HCT116 (cell line): ENCODE data around the gene MYO16. TPM values are rescaled to one million over a fixed set of nuclear protein-coding genes. Genes with fewer than 3 reads are reported as not detected.

Experiments
- ATAC-seq: fragments of 200-7000 bp; cut with Tn5 transposase; 2 replicates; pipeline ENCODE4 v1.9.1; 2020; ENCODE audit warnings: mild to moderate bottlenecking, moderate library complexity
- BruUV-seq: library from RNA; stranded (reverse); fragments of 400-500 nt; replicated peaks from 2 replicates; lab custom pipeline; 2021; lab: Mats Ljungman, UMichigan
- CTCF ChIA-PET: fragments of 300-600 bp; sonication (Branson Sonifier 250); formaldehyde crosslinking; loops from one replicate; lab custom pipeline; 2021; ENCODE audit warnings: antibody characterized with exemption; lab: Charles Lee
- POLR2A ChIA-PET: fragments of 300-600, 350-600 bp; sonication (Branson Sonifier 250); formaldehyde crosslinking; loops from one replicate; lab custom pipeline; 2021; ENCODE audit warnings: antibody characterized with exemption; lab: Charles Lee
- RAD21 ChIA-PET, 2 experiments: fragments of 300-600 bp; sonication (Branson Sonifier 250); formaldehyde crosslinking; loops; one replicate each; lab custom pipeline; 2023; ENCODE audit warnings: low total read pairs in 2 of 2; ENCODE audit not compliant: uncharacterized antibody in 2 of 2, unreplicated experiment in 2 of 2, low non-redundant PET in 1 of 2; lab: Charles Lee
- DNase-seq: peaks from one replicate; pipeline ENCODE4 v3.0.0-alpha.2; 2010; ENCODE audit warnings: low read depth, low spot score
- H2AFZ ChIP-seq: fragments of 200-600 bp; shearing (Covaris generic), sonication (generic); 2 replicates; pipeline ENCODE4 v1.6.1; 2017; ENCODE audit warnings: low read depth, mixed run types, mixed read lengths, antibody characterized with exemption, low read length; ENCODE audit not compliant: poor library complexity, severe bottlenecking
- H3K27ac ChIP-seq: 2 replicates; pipeline ENCODE4 v1.5.1; 2012; ENCODE audit warnings: low read depth, low read length
- H3K27me3 ChIP-seq: fragments of 200-600 bp; sonication (generic); 2 replicates; pipeline ENCODE4 v1.6.1; 2016; ENCODE audit warnings: mixed run types, low read length, mixed read lengths; ENCODE audit not compliant: insufficient read depth
- H3K36me3 ChIP-seq, 2 experiments: fragments of 200-500 bp in 1 of 2; fragments of 200-600 bp in 1 of 2; sonication (Bioruptor generic) in 1 of 2; sonication (generic) in 1 of 2; 2 replicates each; pipeline versions ENCODE4 v1.5.1 to v1.6.1; 2014 to 2016; ENCODE audit warnings: low read length in 2 of 2, inconsistent platforms in 1 of 2, mixed read lengths in 1 of 2, mixed run types in 1 of 2; ENCODE audit not compliant: insufficient read depth in 2 of 2, control insufficient read depth in 1 of 2
- H3K4me1 ChIP-seq, 2 experiments: fragments of 200-600 bp in 1 of 2; sonication (generic) in 1 of 2; 2 replicates each; pipeline versions ENCODE4 v1.5.1 to v1.6.1; 2012 to 2017; ENCODE audit warnings: low read length in 2 of 2, inconsistent platforms in 1 of 2, mild to moderate bottlenecking in 1 of 2, mixed read lengths in 1 of 2, mixed run types in 1 of 2, moderate library complexity in 1 of 2; ENCODE audit not compliant: insufficient read depth in 2 of 2, control insufficient read depth in 1 of 2
- H3K4me2 ChIP-seq: fragments of 200-600 bp; sonication (generic); 2 replicates; pipeline ENCODE4 v1.6.1; 2017; ENCODE audit warnings: mixed run types, low read length, mixed read lengths
- H3K4me3 ChIP-seq, 2 experiments: fragments of 200-600 bp in 1 of 2; sonication (generic) in 1 of 2; replicated peaks in 1 of 2; 2 replicates each; pipeline ENCODE4 v1.5.1; 2011 to 2016; ENCODE audit warnings: low read length in 2 of 2, control low read depth in 1 of 2, low read depth in 1 of 2, mild to moderate bottlenecking in 1 of 2, mixed read lengths in 1 of 2, mixed run types in 1 of 2
- H3K79me2 ChIP-seq: fragments of 200-600 bp; sonication (generic); 2 replicates; pipeline ENCODE4 v1.6.1; 2017; ENCODE audit warnings: mild to moderate bottlenecking, mixed run types, low read length, moderate library complexity, mixed read lengths; ENCODE audit not compliant: insufficient read depth
- H3K9ac ChIP-seq: fragments of 200-600 bp; sonication (generic); 2 replicates; pipeline ENCODE4 v1.6.1; 2016; ENCODE audit warnings: low read length, mixed read lengths
- H3K9me2 ChIP-seq: fragments of 200-600 bp; sonication (generic), shearing (Covaris generic); 2 replicates; pipeline ENCODE4 v1.6.1; 2017; ENCODE audit warnings: mixed run types, mild to moderate bottlenecking, moderate library complexity; ENCODE audit not compliant: insufficient read depth
- H3K9me3 ChIP-seq, 2 experiments: fragments of 200-500 bp in 1 of 2; fragments of 200-600 bp in 1 of 2; sonication (Bioruptor generic) in 1 of 2; sonication (generic) in 1 of 2; 2 replicates each; pipeline ENCODE4 v1.6.1; 2014 to 2017; ENCODE audit warnings: low read length in 2 of 2, mixed read lengths in 2 of 2, inconsistent platforms in 1 of 2, low read depth in 1 of 2, mild to moderate bottlenecking in 1 of 2, mixed run types in 1 of 2, moderate library complexity in 1 of 2; ENCODE audit not compliant: control insufficient read depth in 1 of 2, insufficient read depth in 1 of 2
- H4K20me1 ChIP-seq: fragments of 200-600 bp; sonication (generic), shearing (Covaris generic); 2 replicates; pipeline ENCODE4 v1.6.1; 2017; ENCODE audit warnings: mixed run types, mild to moderate bottlenecking, moderate library complexity; ENCODE audit not compliant: insufficient read depth
- CBX3 ChIP-seq: IDR thresholded peaks from 2 replicates; pipeline ENCODE4 v1.6.1; 2012; ENCODE audit warnings: low read depth
- CEBPB ChIP-seq: IDR thresholded peaks from 2 replicates; pipeline ENCODE4 v1.6.1; 2012; ENCODE audit warnings: low read depth
- EZH2 ChIP-seq: fragments of 200-600 bp; sonication (generic); IDR thresholded peaks from 2 replicates; pipeline ENCODE4 v1.6.1; 2017; ENCODE audit warnings: antibody characterized with exemption, mixed run types
- JUND ChIP-seq: IDR thresholded peaks from 2 replicates; pipeline ENCODE4 v1.6.1; 2012
- SIN3A ChIP-seq: IDR thresholded peaks from 2 replicates; pipeline ENCODE4 v1.6.1; 2012; ENCODE audit warnings: low read depth
- SP1 ChIP-seq: IDR thresholded peaks from 2 replicates; pipeline ENCODE4 v1.6.1; 2012; ENCODE audit warnings: low read depth
- YY1 ChIP-seq: IDR thresholded peaks from 2 replicates; pipeline ENCODE4 v1.6.1; 2011; ENCODE audit warnings: low read length, low read depth, moderate library complexity, mild to moderate bottlenecking; ENCODE audit not compliant: insufficient replicate concordance; ENCODE audit errors: extremely low read depth
- ZNF274 ChIP-seq: fragments of 200-500 bp; sonication (Bioruptor generic); IDR thresholded peaks from 2 replicates; pipeline ENCODE4 v1.6.1; 2014; ENCODE audit warnings: mild to moderate bottlenecking, low read depth, low read length, inconsistent platforms
- intact Hi-C: fragments of 100-400 bp; cut with micrococcal nuclease; formaldehyde crosslinking; loops from 2 replicates; pipeline ENCODE4 v1.10.0; 2022
- total RNA-seq: library from RNA; stranded (reverse); gene quantifications from one replicate; pipeline ENCODE4 v1.2.1, GENCODE V29; 2021; ENCODE audit not compliant: unreplicated experiment
- TF ChIP-seq, protein P1 (sequence below), 3 experiments: fragments of 200-600 bp in 1 of 3; sonication (generic) in 1 of 3; IDR thresholded peaks in 2 of 3; conservative IDR thresholded peaks in 1 of 3; 2 replicates each; pipeline ENCODE4 v1.5.1; 2012 to 2017; ENCODE audit warnings: low read depth in 2 of 3, low read length in 2 of 3, antibody characterized with exemption in 1 of 3, borderline replicate concordance in 1 of 3, control low read depth in 1 of 3, mild to moderate bottlenecking in 1 of 3, mixed read lengths in 1 of 3, mixed run types in 1 of 3, moderate library complexity in 1 of 3; ENCODE audit not compliant: insufficient read depth in 1 of 3

Gene MYO16
- total RNA-seq, 1 experiment from 2014 or later = 0.07 TPM

DNA sequence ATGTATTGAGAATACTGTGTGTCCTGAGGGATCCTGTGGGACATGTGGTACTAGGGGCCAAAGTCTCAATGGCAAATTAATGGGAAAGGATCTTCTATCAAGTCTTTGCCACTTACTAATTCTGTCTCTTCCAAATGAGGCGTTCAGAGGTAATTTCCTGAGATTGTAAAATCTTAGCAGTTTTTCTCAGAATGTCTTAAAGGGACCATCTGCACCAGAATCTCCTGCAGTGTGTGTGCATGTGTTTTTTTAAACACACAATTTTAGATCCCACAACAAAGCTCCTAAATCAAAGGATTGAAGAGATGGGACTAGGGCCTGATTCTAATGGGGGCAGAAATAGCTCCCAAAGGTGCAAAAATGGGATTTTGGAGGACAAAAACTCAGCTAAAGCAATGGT, 78.2 kb downstream of the MYO16 start (continued):
- TF ChIP-seq, protein P1, sequence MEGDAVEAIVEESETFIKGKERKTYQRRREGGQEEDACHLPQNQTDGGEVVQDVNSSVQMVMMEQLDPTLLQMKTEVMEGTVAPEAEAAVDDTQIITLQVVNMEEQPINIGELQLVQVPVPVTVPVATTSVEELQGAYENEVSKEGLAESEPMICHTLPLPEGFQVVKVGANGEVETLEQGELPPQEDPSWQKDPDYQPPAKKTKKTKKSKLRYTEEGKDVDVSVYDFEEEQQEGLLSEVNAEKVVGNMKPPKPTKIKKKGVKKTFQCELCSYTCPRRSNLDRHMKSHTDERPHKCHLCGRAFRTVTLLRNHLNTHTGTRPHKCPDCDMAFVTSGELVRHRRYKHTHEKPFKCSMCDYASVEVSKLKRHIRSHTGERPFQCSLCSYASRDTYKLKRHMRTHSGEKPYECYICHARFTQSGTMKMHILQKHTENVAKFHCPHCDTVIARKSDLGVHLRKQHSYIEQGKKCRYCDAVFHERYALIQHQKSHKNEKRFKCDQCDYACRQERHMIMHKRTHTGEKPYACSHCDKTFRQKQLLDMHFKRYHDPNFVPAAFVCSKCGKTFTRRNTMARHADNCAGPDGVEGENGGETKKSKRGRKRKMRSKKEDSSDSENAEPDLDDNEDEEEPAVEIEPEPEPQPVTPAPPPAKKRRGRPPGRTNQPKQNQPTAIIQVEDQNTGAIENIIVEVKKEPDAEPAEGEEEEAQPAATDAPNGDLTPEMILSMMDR (IDR thresholded peaks at IDR 0.05 in 2 of 3, conservative IDR thresholded peaks at IDR 0.05 in 1 of 3; ENCODE audit: borderline replicate concordance in 1 of 3, insufficient read depth in 1 of 3, low read depth in 2 of 3, low read length in 2 of 3) = no peak
- TF ChIP-seq SIN3A = no peak

- Histone ChIP-seq H3K4me3 (no peak overlapping the region), H3K36me3 (no peaks in the 10 kb centered on the region), H3K4me1 (no peaks in the 10 kb centered on the region), H3K79me2 (no peaks in the 10 kb centered on the region), H3K9me2 (no peaks in the 10 kb centered on the region), H3K27me3 (no peaks in the 10 kb centered on the region), H3K9ac (no peak overlapping the region), H3K27ac (no peak overlapping the region), H3K4me2 (no peak overlapping the region), H3K9me3 (no peaks in the 10 kb centered on the region), H2AFZ (no peak overlapping the region), H4K20me1 (no peaks in the 10 kb centered on the region)
- ChIA-PET POLR2A (no interaction called here), CTCF (no interaction called here), RAD21 (no interaction called here)
- ATAC-seq (no peak), DNase-seq (no peak)
- BruUV-seq = no TSS peak
- intact Hi-C loops = no loop called here
- no peak for TF ChIP-seq EZH2
- no peak for TF ChIP-seq CEBPB
- TF ChIP-seq CBX3 = no peak
- no peak for TF ChIP-seq ZNF274
- TF ChIP-seq JUND = no peak
- no peak for TF ChIP-seq YY1
- TF ChIP-seq SP1 = no peak
Observed at GRCh38 chr13:108708921-108709320, 79.5 kb downstream of the MYO16 start.
